Measurements from ENCODE around the gene PPM1A. TPM values are rescaled to one million over a fixed set of nuclear protein-coding genes. Genes with fewer than 3 reads are reported as not detected.

PPM1A gene
- total RNA-seq, 2 donors from 2014 or later = 63.0 to 126 TPM

GRCh38 chr14:60206837-60207533, 42.0 kb upstream of the PPM1A start:
- H3K4me3 ChIP-seq = no peak overlapping the region
- no peak for DNase-seq
- H3K9me3 ChIP-seq = no peaks in the 10 kb centered on the region
- no peak for TF ChIP-seq CTCF (IDR thresholded peaks at IDR 0.05)
- H3K27ac ChIP-seq = no peak overlapping the region
- H3K9ac ChIP-seq (ENCODE audit: low read depth in 2 of 2, low read length in 2 of 2) = no peak overlapping the region
- no peaks in the 10 kb centered on the region for H3K4me1 ChIP-seq
- H3K36me3 ChIP-seq = no peaks in the 10 kb centered on the region
- no peaks in the 10 kb centered on the region for H3K27me3 ChIP-seq
- intact Hi-C loops (cut with DNase I) = no loop called here

- Histone ChIP-seq H3K27ac (no peak overlapping the region), H3K4me3 (no peak overlapping the region), H3K9ac (ENCODE audit: low read depth in 2 of 2, low read length in 2 of 2) (no peak overlapping the region), H3K27me3 (no peaks in the 10 kb centered on the region), H3K9me3 (no peaks in the 10 kb centered on the region), H3K4me1 (peaks cover 5% of the 10 kb centered on the region), H3K36me3 (no peaks in the 10 kb centered on the region)
- DNase-seq = no peak
- no peak for TF ChIP-seq CTCF (IDR thresholded peaks at IDR 0.05)
- intact Hi-C loops (cut with DNase I) = no loop called here
Measured at GRCh38 chr14:60210703-60211102, 38.3 kb upstream of the PPM1A start.

DNA sequence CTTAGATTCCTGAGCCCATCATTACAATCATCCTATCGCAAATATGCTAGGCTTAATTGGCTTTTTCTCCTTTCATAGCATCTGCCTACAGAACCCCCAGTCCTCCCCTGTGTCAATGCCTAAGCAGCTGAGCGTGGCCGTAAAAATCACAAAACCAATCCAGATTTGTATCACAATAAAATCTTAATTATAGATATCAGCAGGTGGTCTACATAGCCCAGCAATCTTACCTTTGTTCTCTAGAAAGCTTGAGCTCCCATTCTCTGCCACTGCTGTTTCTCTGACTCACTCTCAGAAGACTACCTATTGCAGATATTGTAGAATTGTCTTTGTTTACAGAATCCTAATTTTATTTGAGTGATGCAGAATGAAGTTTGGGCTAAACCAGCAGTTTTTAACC, 37.9 kb upstream of the PPM1A start:
- intact Hi-C loops (cut with DNase I) = no loop called here
- Histone ChIP-seq H3K4me3 (no peak overlapping the region), H3K9me3 (no peaks in the 10 kb centered on the region), H3K27me3 (no peaks in the 10 kb centered on the region), H3K27ac (no peak overlapping the region), H3K36me3 (no peaks in the 10 kb centered on the region), H3K9ac (ENCODE audit: low read depth in 2 of 2, low read length in 2 of 2) (no peak overlapping the region), H3K4me1 (peaks cover 5% of the 10 kb centered on the region)
- DNase-seq = no peak
- no peak for TF ChIP-seq CTCF (IDR thresholded peaks at IDR 0.05)

DNA sequence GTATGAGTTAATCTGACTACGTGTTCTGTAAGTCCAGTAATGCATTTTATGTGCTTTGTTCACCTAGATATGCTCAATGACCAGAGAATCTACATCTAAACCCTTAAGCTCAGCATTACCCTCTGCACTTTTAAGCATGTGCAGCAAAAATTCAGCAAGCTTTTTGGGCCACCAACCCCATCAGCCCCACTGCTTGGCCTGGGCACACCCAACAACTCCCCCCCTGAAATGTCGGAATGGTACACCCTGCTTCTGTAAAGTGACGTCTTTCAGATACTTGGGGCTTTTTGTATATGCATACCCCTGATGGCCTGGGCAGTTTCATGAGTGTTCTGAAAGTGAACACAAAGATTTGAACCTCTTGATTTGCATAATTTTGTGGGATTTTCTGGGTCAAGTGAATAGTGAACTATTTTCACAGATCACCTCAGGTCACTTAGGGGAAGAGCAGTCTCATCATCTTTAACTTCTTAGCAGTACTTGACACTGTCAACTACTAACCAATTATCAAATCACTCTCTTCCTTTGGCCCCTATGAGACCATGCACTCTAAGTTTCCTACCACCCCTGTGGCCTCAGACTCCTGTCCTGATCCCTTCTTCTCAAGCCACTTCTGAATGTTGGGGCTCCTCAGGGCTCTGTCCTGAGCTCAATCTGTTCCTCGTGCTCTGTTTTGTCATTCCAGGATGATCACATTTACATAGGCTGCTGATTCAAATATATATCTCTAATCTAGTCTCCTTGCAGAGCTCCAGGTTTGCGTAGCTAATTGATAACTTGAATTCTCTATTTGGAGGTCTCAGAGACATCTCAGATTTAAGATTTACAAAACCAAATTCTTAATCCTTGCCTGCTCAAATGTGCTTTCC, 36.3 kb upstream of the PPM1A start:
- no peaks in the 10 kb centered on the region for H3K9me3 ChIP-seq
- H3K36me3 ChIP-seq = no peaks in the 10 kb centered on the region
- TF ChIP-seq CTCF (IDR thresholded peaks at IDR 0.05) = no peak
- H3K4me1 ChIP-seq = peaks cover 5% of the 10 kb centered on the region
- H3K4me3 ChIP-seq = no peak overlapping the region
- no peaks in the 10 kb centered on the region for H3K27me3 ChIP-seq
- H3K27ac ChIP-seq = no peak overlapping the region
- intact Hi-C loops (cut with DNase I) = no loop called here
- H3K9ac ChIP-seq (ENCODE audit: low read depth in 2 of 2, low read length in 2 of 2) = no peak overlapping the region
- DNase-seq = no peak

GRCh38 chr14:60214003-60214402, 35.0 kb upstream of the PPM1A start:
- Histone ChIP-seq H3K9ac (ENCODE audit: low read depth in 2 of 2, low read length in 2 of 2) (no peak overlapping the region), H3K36me3 (no peaks in the 10 kb centered on the region), H3K27me3 (no peaks in the 10 kb centered on the region), H3K4me3 (no peak overlapping the region), H3K27ac (peak overlapping the region; percentile 30), H3K9me3 (no peaks in the 10 kb centered on the region), H3K4me1 (peaks cover 5% of the 10 kb centered on the region)
- DNase-seq = no peak
- intact Hi-C loops (cut with DNase I) = no loop called here
- no peak for TF ChIP-seq CTCF (IDR thresholded peaks at IDR 0.05)

Measured in colonic mucosa (tissue), 4 donors.